GM19239 (cell line): Measurements from ENCODE around the gene SARS1.

Experiments
- DNase-seq: peaks from one replicate; pipeline ENCODE4 v3.0.0; 2011; ENCODE audit warnings: low spot score; ENCODE audit not compliant: insufficient read length
- FAIRE-seq: peaks from 2 replicates; lab custom pipeline; 2011; peaks lifted over from hg19 to GRCh38; lab: Jason Lieb, UNC

Gene SARS1

DNA sequence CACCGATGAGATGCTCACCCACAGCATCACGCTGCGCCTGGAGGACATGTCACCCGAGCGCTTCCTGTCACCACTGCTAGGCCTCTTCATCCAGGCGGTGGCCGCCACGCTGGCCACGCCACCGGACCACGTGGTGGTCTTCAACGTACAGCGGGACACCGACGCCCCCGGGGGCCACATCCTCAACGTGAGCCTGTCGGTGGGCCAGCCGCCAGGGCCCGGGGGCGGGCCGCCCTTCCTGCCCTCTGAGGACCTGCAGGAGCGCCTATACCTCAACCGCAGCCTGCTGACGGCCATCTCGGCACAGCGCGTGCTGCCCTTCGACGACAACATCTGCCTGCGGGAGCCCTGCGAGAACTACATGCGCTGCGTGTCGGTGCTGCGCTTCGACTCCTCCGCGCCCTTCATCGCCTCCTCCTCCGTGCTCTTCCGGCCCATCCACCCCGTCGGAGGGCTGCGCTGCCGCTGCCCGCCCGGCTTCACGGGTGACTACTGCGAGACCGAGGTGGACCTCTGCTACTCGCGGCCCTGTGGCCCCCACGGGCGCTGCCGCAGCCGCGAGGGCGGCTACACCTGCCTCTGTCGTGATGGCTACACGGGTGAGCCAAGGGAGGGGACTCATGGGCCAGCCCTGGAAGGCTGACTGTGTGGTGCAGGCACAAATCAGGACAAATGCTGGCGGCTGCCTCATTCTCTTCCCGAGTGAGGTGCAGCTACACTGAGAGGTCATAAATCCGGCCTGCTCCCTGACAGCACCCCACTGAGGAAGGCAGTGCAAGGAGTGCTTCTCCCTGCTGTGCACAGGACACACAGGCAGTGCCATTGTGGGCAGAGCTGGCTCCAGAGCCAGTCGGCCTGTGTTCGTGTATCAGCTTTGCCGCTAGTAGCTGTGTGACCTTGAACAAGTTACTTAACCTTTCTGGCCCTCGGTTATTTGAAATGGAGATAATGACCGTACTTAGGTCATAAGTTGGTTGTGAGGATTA is 45.1 kb downstream of the SARS1 start:
- DNase-seq = no peak
- FAIRE-seq = no peak

- FAIRE-seq (no peak), DNase-seq (no peak)
These were observed 46.2 kb downstream of the SARS1 start for GRCh38 chr1:109259674-109260557.

GRCh38 chr1:109261006-109261405 is 47.3 kb downstream of the SARS1 start:
- no peak for FAIRE-seq
- no peak for DNase-seq

DNA sequence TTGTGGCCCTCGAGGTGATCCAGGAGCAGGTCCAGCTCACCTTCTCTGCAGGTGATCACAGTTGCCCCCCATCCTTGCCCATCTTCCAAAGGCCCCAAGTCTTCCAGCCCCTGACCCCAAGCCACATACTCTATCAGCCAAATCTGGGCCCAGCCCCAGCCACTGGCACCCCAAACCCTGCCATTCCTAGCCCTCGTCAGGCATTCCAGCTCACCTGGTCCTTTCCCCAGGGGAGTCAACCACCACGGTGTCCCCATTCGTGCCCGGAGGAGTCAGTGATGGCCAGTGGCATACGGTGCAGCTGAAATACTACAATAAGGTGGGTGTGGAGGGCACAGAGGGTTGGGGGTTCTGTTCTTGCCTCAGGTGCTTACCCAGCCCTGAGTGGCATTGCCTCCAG is 47.9 kb downstream of the SARS1 start:
- DNase-seq (no peak), FAIRE-seq (no peak)

- DNase-seq (no peak), FAIRE-seq (no peak)
These were observed 48.7 kb downstream of the SARS1 start for GRCh38 chr1:109262231-109263055.

GRCh38 chr1:109263234-109263596 is 49.5 kb downstream of the SARS1 start:
- DNase-seq (no peak), FAIRE-seq (no peak)

- FAIRE-seq = peak; percentile 58
- peak; percentile 97 for DNase-seq
These were observed 50.1 kb downstream of the SARS1 start for GRCh38 chr1:109263597-109264378.

DNA sequence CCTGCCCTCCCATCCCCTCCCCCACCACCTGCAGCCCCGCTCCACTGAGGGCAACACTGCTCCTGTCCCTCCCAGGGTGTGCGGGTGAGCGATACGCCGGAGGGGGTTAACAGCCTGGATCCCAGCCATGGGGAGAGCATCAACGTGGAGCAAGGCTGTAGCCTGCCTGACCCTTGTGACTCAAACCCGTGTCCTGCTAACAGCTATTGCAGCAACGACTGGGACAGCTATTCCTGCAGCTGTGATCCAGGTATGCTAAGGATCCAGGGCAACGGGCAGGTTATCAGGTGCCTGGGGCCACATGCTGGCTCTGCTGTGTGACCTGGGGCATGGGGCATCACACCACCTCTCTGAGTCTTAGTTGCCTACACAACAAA is 50.6 kb downstream of the SARS1 start:
- DNase-seq (no peak), FAIRE-seq (no peak)

- DNase-seq (no peak), FAIRE-seq (no peak)
These were observed 51.3 kb downstream of the SARS1 start for GRCh38 chr1:109265016-109265415.

- no peak for DNase-seq
- FAIRE-seq = no peak
These were observed 52.1 kb downstream of the SARS1 start for GRCh38 chr1:109265741-109266330.

DNA sequence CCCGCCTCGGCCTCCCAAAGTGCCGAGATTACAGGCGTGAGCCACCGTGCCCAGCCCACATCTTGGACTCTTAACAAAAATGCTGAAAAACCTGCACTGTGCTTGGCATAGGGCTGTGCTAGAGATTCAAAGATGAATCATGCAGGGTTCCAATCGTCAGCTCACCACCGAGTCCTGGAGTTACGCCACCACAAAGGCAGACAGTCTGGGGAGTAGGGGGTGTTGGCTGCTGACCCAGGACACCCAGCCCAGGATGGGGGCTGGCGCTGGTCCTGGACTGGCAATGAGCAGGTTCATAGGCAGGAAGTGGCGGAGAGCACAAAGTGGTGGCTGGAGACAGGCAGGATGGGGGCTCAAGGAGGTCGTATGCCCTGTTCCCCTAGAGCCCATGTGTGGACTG is 53.2 kb downstream of the SARS1 start:
- FAIRE-seq (no peak), DNase-seq (no peak)

DNA sequence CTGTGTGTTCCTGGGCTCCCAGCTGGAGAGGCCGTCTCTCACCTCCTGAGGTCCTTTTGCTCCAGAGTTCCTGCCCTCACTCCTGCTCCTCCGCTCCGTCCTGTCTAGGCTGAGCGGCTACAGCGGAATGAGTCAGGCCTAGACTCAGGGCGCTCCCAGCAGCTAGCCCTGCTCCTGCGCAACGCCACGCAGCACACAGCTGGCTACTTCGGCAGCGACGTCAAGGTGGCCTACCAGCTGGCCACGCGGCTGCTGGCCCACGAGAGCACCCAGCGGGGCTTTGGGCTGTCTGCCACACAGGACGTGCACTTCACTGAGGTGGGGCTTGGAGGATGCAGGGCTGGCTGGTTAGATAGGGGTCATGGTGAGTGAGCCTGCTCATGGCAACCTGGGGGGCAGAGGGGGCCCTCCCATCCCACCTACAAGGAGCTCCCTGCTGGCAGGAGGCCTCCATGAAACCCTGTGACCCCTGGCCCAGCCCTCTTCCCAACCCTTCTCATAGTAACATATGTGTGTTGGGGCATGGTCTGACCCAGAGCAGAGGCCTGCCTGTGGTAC is 54.1 kb downstream of the SARS1 start:
- FAIRE-seq = no peak
- DNase-seq = no peak

DNA sequence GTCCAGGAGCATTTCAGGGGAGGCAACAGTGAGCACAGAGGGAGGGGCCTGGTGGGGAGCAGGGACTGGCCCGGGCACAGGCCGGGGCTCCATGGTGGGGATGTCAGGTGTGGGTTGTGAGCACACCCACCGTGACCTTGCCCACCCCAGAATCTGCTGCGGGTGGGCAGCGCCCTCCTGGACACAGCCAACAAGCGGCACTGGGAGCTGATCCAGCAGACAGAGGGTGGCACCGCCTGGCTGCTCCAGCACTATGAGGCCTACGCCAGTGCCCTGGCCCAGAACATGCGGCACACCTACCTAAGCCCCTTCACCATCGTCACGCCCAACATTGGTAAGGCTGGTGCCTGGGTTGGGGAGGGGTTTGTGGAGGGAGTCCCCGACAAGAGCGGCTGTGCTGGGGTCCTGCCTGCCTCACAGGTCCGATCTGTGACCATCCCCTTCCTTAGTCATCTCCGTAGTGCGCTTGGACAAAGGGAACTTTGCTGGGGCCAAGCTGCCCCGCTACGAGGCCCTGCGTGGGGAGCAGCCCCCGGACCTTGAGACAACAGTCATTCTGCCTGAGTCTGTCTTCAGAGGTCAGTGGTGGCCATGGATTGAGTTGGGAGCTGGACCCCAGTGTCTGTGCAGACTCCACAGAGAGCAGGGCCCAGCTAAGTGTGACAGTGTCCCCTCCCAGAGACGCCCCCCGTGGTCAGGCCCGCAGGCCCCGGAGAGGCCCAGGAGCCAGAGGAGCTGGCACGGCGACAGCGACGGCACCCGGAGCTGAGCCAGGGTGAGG is 54.9 kb downstream of the SARS1 start:
- DNase-seq (no peak), FAIRE-seq (no peak)

- no peak for FAIRE-seq
These were observed 55.7 kb downstream of the SARS1 start for GRCh38 chr1:109269212-109269980.

DNA sequence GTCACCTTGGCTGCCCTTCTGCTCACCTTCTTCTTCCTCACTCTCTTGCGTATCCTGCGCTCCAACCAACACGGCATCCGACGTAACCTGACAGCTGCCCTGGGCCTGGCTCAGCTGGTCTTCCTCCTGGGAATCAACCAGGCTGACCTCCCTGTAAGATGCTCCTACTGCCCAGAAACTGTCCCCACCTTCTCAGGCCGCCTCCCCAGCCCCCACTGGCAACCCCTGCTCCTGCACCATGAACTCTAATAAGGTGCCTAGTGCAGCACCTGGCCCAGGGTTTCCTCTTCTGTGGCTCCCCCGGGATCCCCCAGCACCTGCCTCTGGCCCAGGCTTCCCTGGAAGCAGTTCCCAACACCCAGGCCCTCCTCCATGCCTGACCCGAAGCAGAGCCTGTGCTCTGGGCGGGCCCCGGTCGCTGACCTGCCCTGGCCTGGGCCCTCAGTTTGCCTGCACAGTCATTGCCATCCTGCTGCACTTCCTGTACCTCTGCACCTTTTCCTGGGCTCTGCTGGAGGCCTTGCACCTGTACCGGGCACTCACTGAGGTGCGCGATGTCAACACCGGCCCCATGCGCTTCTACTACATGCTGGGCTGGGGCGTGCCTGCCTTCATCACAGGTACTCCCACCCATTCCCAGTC is 56.4 kb downstream of the SARS1 start:
- FAIRE-seq (no peak), DNase-seq (no peak)

More at GRCh38 chr1:109269212-109269980, 55.7 kb downstream of the SARS1 start:
- no peak for DNase-seq

- FAIRE-seq (no peak), DNase-seq (no peak)
These were observed 57.1 kb downstream of the SARS1 start for GRCh38 chr1:109270623-109271317.
